OCI-LY1 (cell line): ENCODE data around the gene LRP2.

Experiments
- H2AFZ ChIP-seq: fragments of 200-600 bp; sonication (generic), shearing (Covaris generic); 2 replicates; pipeline ENCODE4 v1.6.0; 2014; ENCODE audit warnings: antibody characterized with exemption, mild to moderate bottlenecking, low read length
- H3F3A ChIP-seq: fragments of 200-600 bp; sonication (generic), shearing (Covaris generic); 2 replicates; pipeline ENCODE4 v1.6.0; 2014; ENCODE audit warnings: mild to moderate bottlenecking, antibody characterized with exemption, low read length, moderate library complexity; ENCODE audit not compliant: insufficient read depth
- H3K27ac ChIP-seq: fragments of 200-600 bp; sonication (generic); 2 replicates; pipeline ENCODE4 v1.5.1; 2014; ENCODE audit warnings: low read length, mixed run types, mild to moderate bottlenecking, low read depth; ENCODE audit not compliant: poor library complexity, severe bottlenecking
- H3K27me3 ChIP-seq: fragments of 200-600 bp; sonication (generic); 2 replicates; pipeline ENCODE4 v1.6.0; 2014; ENCODE audit warnings: antibody characterized with exemption, mild to moderate bottlenecking, low read length, moderate library complexity; ENCODE audit not compliant: insufficient read depth
- H3K36me3 ChIP-seq: fragments of 200-600 bp; sonication (generic); 2 replicates; pipeline ENCODE4 v1.6.1; 2014; ENCODE audit warnings: mild to moderate bottlenecking, antibody characterized with exemption, low read length, moderate library complexity, mixed read lengths; ENCODE audit not compliant: insufficient read depth
- H3K4me1 ChIP-seq: fragments of 200-600 bp; sonication (generic); 2 replicates; pipeline ENCODE4 v1.5.1; 2014; ENCODE audit warnings: mild to moderate bottlenecking, low read length, moderate library complexity; ENCODE audit not compliant: insufficient read depth, severe bottlenecking
- H3K4me2 ChIP-seq: fragments of 200-600 bp; sonication (generic), shearing (Covaris generic); 2 replicates; pipeline ENCODE4 v1.6.1; 2014; ENCODE audit warnings: low read length
- H3K4me3 ChIP-seq: fragments of 200-600 bp; sonication (generic); 2 replicates; pipeline ENCODE4 v1.5.1; 2014; ENCODE audit warnings: low read length, low read depth, mild to moderate bottlenecking, mixed read lengths; ENCODE audit not compliant: poor library complexity, severe bottlenecking
- H3K79me2 ChIP-seq: fragments of 200-600 bp; shearing (Covaris generic); 2 replicates; pipeline ENCODE4 v1.6.1; 2016; ENCODE audit warnings: mixed run types, low read length, mixed read lengths; ENCODE audit not compliant: insufficient read depth
- H3K9ac ChIP-seq: fragments of 200-600 bp; sonication (generic), shearing (Covaris generic); 2 replicates; pipeline ENCODE4 v1.6.1; 2014; ENCODE audit warnings: mild to moderate bottlenecking, low read length, mixed read lengths
- H3K9me2 ChIP-seq: fragments of 200-600 bp; sonication (generic), shearing (Covaris generic); 2 replicates; pipeline ENCODE4 v1.6.1; 2014; ENCODE audit warnings: low read depth, mild to moderate bottlenecking, low read length, mixed read lengths
- H3K9me3 ChIP-seq: fragments of 200-600 bp; shearing (Covaris generic); 2 replicates; pipeline ENCODE4 v1.6.1; 2014; ENCODE audit warnings: low read length, mixed read lengths
- H4K20me1 ChIP-seq: fragments of 200-600 bp; sonication (generic), shearing (Covaris generic); 2 replicates; pipeline ENCODE4 v1.6.0; 2016; ENCODE audit warnings: mild to moderate bottlenecking, low read length; ENCODE audit not compliant: insufficient read depth
- EZH2 ChIP-seq: fragments of 200-600 bp; sonication (generic), shearing (Covaris generic); IDR thresholded peaks from 2 replicates; pipeline ENCODE4 v1.8.0; 2017; ENCODE audit warnings: borderline replicate concordance, mixed run types, mild to moderate bottlenecking, antibody characterized with exemption, low read length, moderate library complexity, mixed read lengths
- TF ChIP-seq, protein P1 (sequence below): fragments of 200-600 bp; sonication (generic), shearing (Covaris generic); IDR thresholded peaks from 2 replicates; pipeline ENCODE4 v1.5.1; 2017; ENCODE audit warnings: mild to moderate bottlenecking, antibody characterized with exemption, low read length, moderate library complexity, mixed read lengths

The LRP2 gene

DNA sequence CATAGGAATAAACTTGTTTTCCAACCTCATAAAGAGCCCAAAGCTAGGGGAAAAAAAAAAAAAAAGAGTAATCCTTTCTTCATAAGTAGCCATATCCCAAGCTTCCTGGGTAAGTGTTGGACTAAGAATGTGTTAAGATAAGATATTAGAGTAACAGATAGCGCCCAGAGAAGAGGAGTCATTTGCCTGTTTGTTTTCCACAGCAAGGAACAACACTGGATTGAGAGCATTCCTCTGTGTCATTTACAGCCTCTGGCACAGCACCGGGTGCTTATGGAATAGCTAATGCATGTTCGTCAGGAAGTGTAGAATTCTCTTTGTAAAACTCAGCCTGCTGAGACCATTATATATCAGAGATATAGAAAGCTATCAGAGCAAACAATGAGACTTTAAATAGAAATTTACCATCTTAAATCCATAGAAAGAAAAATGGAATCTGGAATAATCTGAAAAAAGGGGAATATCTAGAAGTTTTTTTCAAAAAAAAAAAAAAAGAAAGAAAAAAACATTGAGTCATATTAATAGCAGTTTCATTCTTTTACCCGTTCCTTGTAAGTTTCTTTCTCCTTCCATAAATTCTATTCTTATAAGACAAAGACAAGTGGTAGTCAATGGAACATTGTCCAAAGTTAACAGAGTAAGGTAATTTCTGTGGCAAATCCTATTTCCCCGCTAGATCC lies 37.6 kb downstream of the LRP2 start:
- no peaks in the 10 kb centered on the region for H3K79me2 ChIP-seq
- no peak overlapping the region for H2AFZ ChIP-seq
- no peaks in the 10 kb centered on the region for H3K9me2 ChIP-seq
- H3K9me3 ChIP-seq, result no peaks in the 10 kb centered on the region
- no peak for TF ChIP-seq EZH2
- TF ChIP-seq, protein P1, sequence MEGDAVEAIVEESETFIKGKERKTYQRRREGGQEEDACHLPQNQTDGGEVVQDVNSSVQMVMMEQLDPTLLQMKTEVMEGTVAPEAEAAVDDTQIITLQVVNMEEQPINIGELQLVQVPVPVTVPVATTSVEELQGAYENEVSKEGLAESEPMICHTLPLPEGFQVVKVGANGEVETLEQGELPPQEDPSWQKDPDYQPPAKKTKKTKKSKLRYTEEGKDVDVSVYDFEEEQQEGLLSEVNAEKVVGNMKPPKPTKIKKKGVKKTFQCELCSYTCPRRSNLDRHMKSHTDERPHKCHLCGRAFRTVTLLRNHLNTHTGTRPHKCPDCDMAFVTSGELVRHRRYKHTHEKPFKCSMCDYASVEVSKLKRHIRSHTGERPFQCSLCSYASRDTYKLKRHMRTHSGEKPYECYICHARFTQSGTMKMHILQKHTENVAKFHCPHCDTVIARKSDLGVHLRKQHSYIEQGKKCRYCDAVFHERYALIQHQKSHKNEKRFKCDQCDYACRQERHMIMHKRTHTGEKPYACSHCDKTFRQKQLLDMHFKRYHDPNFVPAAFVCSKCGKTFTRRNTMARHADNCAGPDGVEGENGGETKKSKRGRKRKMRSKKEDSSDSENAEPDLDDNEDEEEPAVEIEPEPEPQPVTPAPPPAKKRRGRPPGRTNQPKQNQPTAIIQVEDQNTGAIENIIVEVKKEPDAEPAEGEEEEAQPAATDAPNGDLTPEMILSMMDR, result no peak
- no peaks in the 10 kb centered on the region for H3K27me3 ChIP-seq
- no peak overlapping the region for H3K9ac ChIP-seq
- no peaks in the 10 kb centered on the region for H3F3A ChIP-seq
- no peak overlapping the region for H3K27ac ChIP-seq
- H3K4me3 ChIP-seq, result no peak overlapping the region
- H3K36me3 ChIP-seq, result no peaks in the 10 kb centered on the region
- no peak overlapping the region for H3K4me2 ChIP-seq
- H3K4me1 ChIP-seq, result no peaks in the 10 kb centered on the region
- H4K20me1 ChIP-seq, result no peaks in the 10 kb centered on the region

DNA sequence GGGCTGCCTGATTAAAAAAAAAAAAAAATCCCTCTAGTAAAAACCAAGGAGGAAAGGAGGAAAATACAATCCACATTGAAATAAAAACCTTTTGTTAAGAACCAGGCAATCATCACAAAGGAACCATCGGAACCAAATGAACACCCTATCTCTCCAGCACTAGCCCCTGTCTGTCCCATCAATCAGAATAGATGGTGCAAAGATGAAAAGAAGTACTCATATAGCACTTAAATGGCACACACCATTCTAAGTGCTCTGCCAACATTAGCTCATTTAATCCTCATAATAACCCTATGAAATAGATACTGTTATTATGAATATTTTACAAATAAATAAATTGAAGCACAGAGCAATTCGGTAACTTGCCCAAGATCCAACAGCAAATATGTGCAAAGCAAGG lies 38.5 kb downstream of the LRP2 start:
- Histone ChIP-seq H3K27me3 (no peaks in the 10 kb centered on the region), H3K9me3 (no peaks in the 10 kb centered on the region), H3K4me3 (no peak overlapping the region), H3K79me2 (no peaks in the 10 kb centered on the region), H3F3A (no peaks in the 10 kb centered on the region), H3K4me2 (no peak overlapping the region), H3K4me1 (no peaks in the 10 kb centered on the region), H3K9ac (no peak overlapping the region), H3K27ac (no peak overlapping the region), H2AFZ (no peak overlapping the region), H4K20me1 (no peaks in the 10 kb centered on the region), H3K9me2 (no peaks in the 10 kb centered on the region), H3K36me3 (no peaks in the 10 kb centered on the region)
- TF ChIP-seq, protein P1, result no peak
- TF ChIP-seq EZH2, result no peak

DNA sequence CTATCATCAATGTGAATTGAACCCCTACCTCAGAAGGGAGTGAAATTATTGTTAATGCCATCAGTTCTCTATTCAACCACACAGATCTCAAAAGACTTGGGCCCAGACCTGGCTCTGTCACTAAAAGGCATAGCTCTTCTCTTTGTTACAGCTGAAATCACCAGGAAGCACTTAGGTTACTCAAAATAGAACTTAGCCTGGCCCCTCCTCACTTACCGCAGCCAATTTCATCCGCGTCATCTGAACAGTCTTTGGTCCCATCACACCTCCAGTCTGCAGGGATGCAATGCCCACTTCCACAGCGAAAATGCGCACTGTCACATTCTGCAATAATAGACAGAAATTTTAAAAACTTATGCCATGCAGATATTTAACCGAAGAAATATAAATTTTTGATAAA lies 41.8 kb downstream of the LRP2 start:
- no peaks in the 10 kb centered on the region for H3K36me3 ChIP-seq
- H3K9me2 ChIP-seq, result no peaks in the 10 kb centered on the region
- H3K4me1 ChIP-seq, result no peaks in the 10 kb centered on the region
- TF ChIP-seq EZH2, result no peak
- TF ChIP-seq, protein P1, result no peak
- H3K4me2 ChIP-seq, result no peak overlapping the region
- no peak overlapping the region for H2AFZ ChIP-seq
- H3K9ac ChIP-seq, result no peak overlapping the region
- H3K9me3 ChIP-seq, result no peaks in the 10 kb centered on the region
- no peaks in the 10 kb centered on the region for H4K20me1 ChIP-seq
- H3K4me3 ChIP-seq, result no peak overlapping the region
- H3K79me2 ChIP-seq, result no peaks in the 10 kb centered on the region
- H3K27me3 ChIP-seq, result no peaks in the 10 kb centered on the region
- H3K27ac ChIP-seq, result no peak overlapping the region
- no peaks in the 10 kb centered on the region for H3F3A ChIP-seq
